Endothelial cell of umbilical vein (primary cell): ENCODE measurements around the gene DCHS2. TPM values are rescaled to one million over a fixed set of nuclear protein-coding genes. Genes with fewer than 3 reads are reported as not detected.

Source experiments
- BruUV-seq: library from RNA; stranded (reverse); fragments of 400-500 nt; replicated peaks from 2 replicates; lab custom pipeline; 2021; lab: Mats Ljungman, UMichigan
- CTCF ChIA-PET: fragments of 300-600, 350-600 bp; sonication (Branson Sonifier 250); formaldehyde crosslinking; loops from one replicate; lab custom pipeline; 2021; ENCODE audit warnings: antibody characterized with exemption, inconsistent platforms; lab: Charles Lee
- POLR2A ChIA-PET: fragments of 300-600, 350-600 bp; sonication (Branson Sonifier 250); formaldehyde crosslinking; loops from one replicate; lab custom pipeline; 2021; ENCODE audit warnings: antibody characterized with exemption, inconsistent platforms; lab: Charles Lee
- DNase-seq: peaks from one replicate; pipeline ENCODE4 v3.0.0-alpha.2; 2011; ENCODE audit warnings: low read depth, low spot score
- FAIRE-seq: peaks from 2 replicates; lab custom pipeline; 2011; peaks lifted over from hg19 to GRCh38; lab: Jason Lieb, UNC
- H2AFZ ChIP-seq: 2 replicates; pipeline ENCODE4 v1.6.0; 2012; ENCODE audit warnings: low read depth, low read length, control low read depth, inconsistent platforms
- H3K27ac ChIP-seq: 2 replicates; pipeline ENCODE4 v1.5.1; 2011; ENCODE audit warnings: low read depth, mild to moderate bottlenecking, control low read depth, low read length, moderate library complexity; ENCODE audit not compliant: insufficient read depth
- H3K27me3 ChIP-seq, 2 experiments: 2 replicates each; pipeline versions ENCODE4 v1.6.0 to v1.6.1; 2011; ENCODE audit warnings: low read length in 2 of 2, mixed read lengths in 1 of 2; ENCODE audit not compliant: control insufficient read depth in 2 of 2, insufficient read depth in 2 of 2
- H3K36me3 ChIP-seq, 2 experiments: 2 replicates in 1 of 2; 3 replicates in 1 of 2; pipeline ENCODE4 v1.5.1; 2011; ENCODE audit warnings: low read length in 2 of 2, mild to moderate bottlenecking in 1 of 2, moderate library complexity in 1 of 2; ENCODE audit not compliant: control insufficient read depth in 2 of 2, insufficient read depth in 2 of 2; ENCODE audit errors: extremely low read depth in 1 of 2
- H3K4me1 ChIP-seq: 3 replicates; pipeline ENCODE4 v1.5.1; 2011; ENCODE audit warnings: mild to moderate bottlenecking, low read length; ENCODE audit not compliant: control insufficient read depth, insufficient read depth; ENCODE audit errors: extremely low read depth
- H3K4me2 ChIP-seq: 2 replicates; pipeline ENCODE4 v1.6.1; 2011; ENCODE audit warnings: low read length, control low read depth, mixed read lengths; ENCODE audit not compliant: insufficient read depth
- H3K4me3 ChIP-seq, 3 experiments: fragments of 200-600 bp in 1 of 3; sonication (generic), shearing (Covaris generic) in 1 of 3; replicated peaks in 1 of 3; 2 replicates each; pipeline ENCODE4 v1.5.1; 2011 to 2016; ENCODE audit warnings: control low read depth in 3 of 3, low read length in 3 of 3, mild to moderate bottlenecking in 2 of 3, inconsistent platforms in 1 of 3, low read depth in 1 of 3, moderate library complexity in 1 of 3; ENCODE audit not compliant: insufficient read depth in 1 of 3
- H3K79me2 ChIP-seq: 2 replicates; pipeline ENCODE4 v1.6.0; 2012; ENCODE audit warnings: low read length, inconsistent platforms; ENCODE audit not compliant: control insufficient read depth, insufficient read depth
- H3K9ac ChIP-seq: replicated peaks from 2 replicates; pipeline ENCODE3; 2011; ENCODE audit warnings: low read length, control low read depth; ENCODE audit not compliant: insufficient read depth; ENCODE audit errors: extremely low read depth
- H3K9me1 ChIP-seq: replicated peaks from 3 replicates; pipeline ENCODE4 v1.6.0; 2011; ENCODE audit warnings: mild to moderate bottlenecking, low read length; ENCODE audit not compliant: control insufficient read depth, insufficient read depth; ENCODE audit errors: extremely low read depth
- H3K9me3 ChIP-seq: replicated peaks from 2 replicates; pipeline ENCODE4 v1.5.1; 2012; ENCODE audit warnings: low read length, inconsistent platforms; ENCODE audit not compliant: control insufficient read depth, insufficient read depth
- H4K20me1 ChIP-seq: replicated peaks from 2 replicates; pipeline ENCODE3; 2011; ENCODE audit warnings: mild to moderate bottlenecking, low read length; ENCODE audit not compliant: control insufficient read depth, insufficient read depth; ENCODE audit errors: extremely low read depth
- EZH2 ChIP-seq: IDR thresholded peaks from 2 replicates; pipeline ENCODE4 v1.6.1; 2012; ENCODE audit warnings: borderline replicate concordance, low read depth, mild to moderate bottlenecking, moderate library complexity, low read length, inconsistent platforms; ENCODE audit not compliant: severe bottlenecking
- FOS ChIP-seq: IDR thresholded peaks from 2 replicates; pipeline ENCODE4 v1.6.1; 2011; ENCODE audit warnings: mild to moderate bottlenecking, low read length, moderate library complexity, borderline replicate concordance; ENCODE audit not compliant: insufficient read depth
- GATA2 ChIP-seq: IDR thresholded peaks from 2 replicates; pipeline ENCODE4 v1.7.0; 2011; ENCODE audit warnings: low read depth, mild to moderate bottlenecking, moderate library complexity, mixed read lengths, low read length; ENCODE audit not compliant: insufficient read length, insufficient read depth
- JUN ChIP-seq: IDR thresholded peaks from 2 replicates; pipeline ENCODE4 v1.6.1; 2011; ENCODE audit warnings: borderline replicate concordance, low read depth; ENCODE audit not compliant: insufficient read length, insufficient read depth
- MYC ChIP-seq: IDR thresholded peaks from one replicate; pipeline ENCODE4 v1.6.1; 2011; ENCODE audit warnings: mild to moderate bottlenecking, low read depth, low read length
- POLR2A ChIP-seq: IDR thresholded peaks from 2 replicates; pipeline ENCODE4 v1.6.1; 2012; ENCODE audit warnings: low read depth, mild to moderate bottlenecking, control low read depth, low read length
- POLR2AphosphoS5 ChIP-seq: IDR thresholded peaks from 2 replicates; pipeline ENCODE4 v1.6.1; 2012; ENCODE audit warnings: low read depth, mild to moderate bottlenecking, control low read depth, low read length, moderate library complexity; ENCODE audit not compliant: insufficient read depth
- dilution Hi-C: fragments of 300-500 bp; cut with MboI; formaldehyde crosslinking; loops from one replicate; pipeline ENCODE4 v1.15.0; 2019; ENCODE audit warnings: low sequenced_read_pairs; ENCODE audit not compliant: extremely low pct_ligation_motif_present
- intact Hi-C: fragments of 100-400 bp; cut with micrococcal nuclease; formaldehyde crosslinking; loops from one replicate; pipeline ENCODE4 v1.10.0; 2022
- polyA plus RNA-seq, 4 experiments: library from polyadenylated mRNA; depleted of rRNA in 3 of 4; stranded (reverse) in 3 of 4; unstranded in 1 of 4; fragments of >200 nt; gene quantifications; 2 replicates each; pipeline versions ENCODE4 v1.2.1 to v1.2.3, GENCODE V29; 2011 to 2012; ENCODE audit warnings: missing spikeins in 1 of 4
- total RNA-seq: library from RNA; stranded (reverse); gene quantifications from 2 replicates; pipeline ENCODE4 v1.2.3, GENCODE V29; 2021
- TF ChIP-seq, protein P1 (sequence below), 2 donors: IDR thresholded peaks; 1 replicate in 1 of 2; 2 replicates in 1 of 2; pipeline ENCODE4 v1.5.1; 2011; ENCODE audit warnings: low read length in 2 of 2, mild to moderate bottlenecking in 2 of 2, moderate library complexity in 2 of 2, control low read depth in 1 of 2, inconsistent platforms in 1 of 2, low read depth in 1 of 2; ENCODE audit not compliant: insufficient read depth in 1 of 2; ENCODE audit errors: extremely low read depth in 1 of 2
- TF ChIP-seq, protein P2 (sequence below): IDR thresholded peaks from 2 replicates; pipeline ENCODE4 v1.6.1; 2011; ENCODE audit not compliant: insufficient read depth, insufficient read length

DCHS2 gene
- total and polyA plus RNA-seq, 2 donors (not counting 3 experiments of a cell fraction or from before 2014, with no cell fraction given), result not detected

DNA sequence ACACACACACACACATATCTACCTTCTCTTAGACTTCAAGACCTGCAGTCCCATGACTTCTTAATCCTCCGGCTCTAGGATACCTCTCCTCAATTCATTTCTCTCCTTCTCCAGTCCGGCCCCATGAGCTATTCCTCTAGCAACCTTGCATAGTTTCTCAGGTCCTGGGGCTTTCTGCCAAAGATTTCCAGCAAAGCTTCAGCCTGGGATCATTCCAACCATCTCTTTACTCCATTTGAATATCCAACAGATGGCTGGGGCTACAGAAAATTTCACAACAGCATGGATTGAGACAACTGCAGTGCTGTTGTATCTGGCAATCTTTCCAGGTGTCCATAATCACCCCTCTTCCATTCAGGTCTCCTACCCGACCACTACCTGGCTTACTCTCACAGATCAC, 184.1 kb downstream of the DCHS2 start:
- Histone ChIP-seq H3K27me3 (no peaks in the 10 kb centered on the region), H4K20me1 (no peaks in the 10 kb centered on the region), H3K27ac (no peak overlapping the region), H3K9me3 (peaks cover 3% of the 10 kb centered on the region), H3K36me3 (no peaks in the 10 kb centered on the region), H2AFZ (no peak overlapping the region), H3K9me1 (no peaks in the 10 kb centered on the region), H3K4me1 (no peaks in the 10 kb centered on the region), H3K4me3 (no peak overlapping the region), H3K9ac (no peak overlapping the region), H3K4me2 (no peak overlapping the region), H3K79me2 (no peaks in the 10 kb centered on the region)
- dilution Hi-C loops, result no loop called here
- no peak for DNase-seq
- no peak for FAIRE-seq
- TF ChIP-seq POLR2A (no peak), POLR2AphosphoS5 (no peak), EZH2 (no peak), MYC (no peak), JUN (no peak), FOS (no peak), GATA2 (no peak)
- TF ChIP-seq, protein P1, sequence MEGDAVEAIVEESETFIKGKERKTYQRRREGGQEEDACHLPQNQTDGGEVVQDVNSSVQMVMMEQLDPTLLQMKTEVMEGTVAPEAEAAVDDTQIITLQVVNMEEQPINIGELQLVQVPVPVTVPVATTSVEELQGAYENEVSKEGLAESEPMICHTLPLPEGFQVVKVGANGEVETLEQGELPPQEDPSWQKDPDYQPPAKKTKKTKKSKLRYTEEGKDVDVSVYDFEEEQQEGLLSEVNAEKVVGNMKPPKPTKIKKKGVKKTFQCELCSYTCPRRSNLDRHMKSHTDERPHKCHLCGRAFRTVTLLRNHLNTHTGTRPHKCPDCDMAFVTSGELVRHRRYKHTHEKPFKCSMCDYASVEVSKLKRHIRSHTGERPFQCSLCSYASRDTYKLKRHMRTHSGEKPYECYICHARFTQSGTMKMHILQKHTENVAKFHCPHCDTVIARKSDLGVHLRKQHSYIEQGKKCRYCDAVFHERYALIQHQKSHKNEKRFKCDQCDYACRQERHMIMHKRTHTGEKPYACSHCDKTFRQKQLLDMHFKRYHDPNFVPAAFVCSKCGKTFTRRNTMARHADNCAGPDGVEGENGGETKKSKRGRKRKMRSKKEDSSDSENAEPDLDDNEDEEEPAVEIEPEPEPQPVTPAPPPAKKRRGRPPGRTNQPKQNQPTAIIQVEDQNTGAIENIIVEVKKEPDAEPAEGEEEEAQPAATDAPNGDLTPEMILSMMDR (IDR thresholded peaks at IDR 0.05; ENCODE audit: extremely low read depth in 1 of 2, insufficient read depth in 1 of 2, low read depth in 1 of 2, low read length in 2 of 2), result no peak
- TF ChIP-seq, protein P2, sequence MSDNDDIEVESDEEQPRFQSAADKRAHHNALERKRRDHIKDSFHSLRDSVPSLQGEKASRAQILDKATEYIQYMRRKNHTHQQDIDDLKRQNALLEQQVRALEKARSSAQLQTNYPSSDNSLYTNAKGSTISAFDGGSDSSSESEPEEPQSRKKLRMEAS, result no peak
- BruUV-seq, result no TSS peak
- ChIA-PET CTCF (no interaction called here), POLR2A (no interaction called here)
- intact Hi-C loops, result no loop called here
